Peyer's patch (tissue), 4 donors: Measurements from ENCODE around the gene RAD51D. TPM values are rescaled to one million over a fixed set of nuclear protein-coding genes. Genes with fewer than 3 reads are reported as not detected.
"Not testable (repeated sequence)": the region's sequence is repeated elsewhere in the genome, so short reads cannot be mapped to it uniquely, and the experiment has no call there.

ENCODE experiments used
- DNase-seq, 3 donors: peaks; one replicate each; pipeline ENCODE4 v3.0.0-alpha.2; 2017 to 2019
- H3K27ac ChIP-seq, 4 donors: fragments of 200-600 bp; sonication (generic); one replicate each; pipeline ENCODE4 v1.5.1; 2016 to 2019
- H3K27me3 ChIP-seq, 2 donors: fragments of 200-600 bp; sonication (generic); one replicate each; pipeline ENCODE4 v1.5.1; 2019
- H3K36me3 ChIP-seq, 3 donors: fragments of 200-600 bp; sonication (generic); one replicate each; pipeline ENCODE4 v1.5.1; 2016 to 2019
- H3K4me1 ChIP-seq, 4 donors: fragments of 200-600 bp; sonication (generic); one replicate each; pipeline ENCODE4 v1.5.1; 2016 to 2019
- H3K4me3 ChIP-seq, 4 donors: fragments of 200-600 bp; sonication (generic); 1 replicate in 3 of 4; 2 replicates in 1 of 4; pipeline ENCODE4 v1.5.1; 2016 to 2019; ENCODE audit warnings: mild to moderate bottlenecking in 1 of 4
- H3K9me3 ChIP-seq, 4 donors: fragments of 200-600 bp; sonication (generic); one replicate each; pipeline ENCODE4 v1.5.1; 2016 to 2019; ENCODE audit warnings: mild to moderate bottlenecking in 1 of 4
- POLR2A ChIP-seq, 2 donors: fragments of 450-650 bp; IDR thresholded peaks; one replicate each; pipeline ENCODE4 v1.5.1; 2017; ENCODE audit warnings: antibody characterized with exemption in 2 of 2, mild to moderate bottlenecking in 2 of 2, moderate library complexity in 2 of 2
- small RNA-seq, 2 donors: library from RNA; depleted of rRNA; stranded (forward); fragments of <200 nt; gene quantifications; one replicate each; pipeline ENCODE3, GENCODE V24; 2016
- total RNA-seq, 4 donors: library from RNA; depleted of rRNA; stranded (reverse); fragments of >200 nt; gene quantifications; one replicate each; pipeline ENCODE4 v1.1.0, GENCODE V29; 2016
- TF ChIP-seq, protein P1 (sequence below), 6 experiments: fragments of 450-650 bp in 4 of 6; fragments of 200-600 bp in 2 of 6; sonication (generic) in 1 of 6; IDR thresholded peaks; one replicate each; pipeline ENCODE4 v1.5.1; 2017 to 2019; ENCODE audit warnings: antibody characterized with exemption in 6 of 6, mild to moderate bottlenecking in 3 of 6, moderate library complexity in 1 of 6

The RAD51D gene
- total RNA-seq, 4 donors from 2014 or later, result 6.3 to 18.2 (median 14.7) TPM

DNA sequence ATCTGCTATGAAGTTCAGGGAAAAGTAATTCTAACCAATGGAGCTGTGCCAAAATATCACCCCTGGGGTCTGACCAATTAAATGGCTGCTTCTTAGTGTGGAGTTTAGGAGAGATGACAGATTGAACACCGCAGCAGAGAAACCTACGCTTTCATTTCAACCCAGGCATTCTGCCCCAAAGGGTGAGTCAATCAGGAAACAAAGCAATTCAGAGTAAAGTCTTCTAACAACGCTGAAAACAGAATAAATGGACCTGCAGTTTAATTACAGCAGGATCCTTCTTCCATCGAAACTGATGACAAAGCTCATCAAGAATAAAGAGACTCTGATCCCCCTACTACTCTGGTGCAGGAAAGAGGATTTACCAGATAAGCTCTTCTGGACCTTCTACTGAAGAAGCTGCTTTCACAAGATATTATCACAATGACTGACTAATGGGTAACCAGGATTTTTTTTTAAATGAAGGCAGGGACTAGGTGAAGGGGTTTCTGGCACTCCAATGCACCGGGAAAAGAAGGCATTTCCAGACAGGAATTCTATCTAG lies 72.8 kb downstream of the RAD51D start:
- Histone ChIP-seq H3K27me3 (no peaks in the 10 kb centered on the region), H3K27ac (peak overlapping the region; percentile 55 to 74 (median 56)), H3K36me3 (no peaks in the 10 kb centered on the region), H3K4me3 (peak overlapping the region in 2 of 4 donors; percentile 3 to 5), H3K4me1 (peaks cover 5 to 34% (median 19%) of the 10 kb centered on the region in 4 donors), H3K9me3 (no peaks in the 10 kb centered on the region)
- no peak for TF ChIP-seq POLR2A (IDR thresholded peaks at IDR 0.05)
- TF ChIP-seq, protein P1, sequence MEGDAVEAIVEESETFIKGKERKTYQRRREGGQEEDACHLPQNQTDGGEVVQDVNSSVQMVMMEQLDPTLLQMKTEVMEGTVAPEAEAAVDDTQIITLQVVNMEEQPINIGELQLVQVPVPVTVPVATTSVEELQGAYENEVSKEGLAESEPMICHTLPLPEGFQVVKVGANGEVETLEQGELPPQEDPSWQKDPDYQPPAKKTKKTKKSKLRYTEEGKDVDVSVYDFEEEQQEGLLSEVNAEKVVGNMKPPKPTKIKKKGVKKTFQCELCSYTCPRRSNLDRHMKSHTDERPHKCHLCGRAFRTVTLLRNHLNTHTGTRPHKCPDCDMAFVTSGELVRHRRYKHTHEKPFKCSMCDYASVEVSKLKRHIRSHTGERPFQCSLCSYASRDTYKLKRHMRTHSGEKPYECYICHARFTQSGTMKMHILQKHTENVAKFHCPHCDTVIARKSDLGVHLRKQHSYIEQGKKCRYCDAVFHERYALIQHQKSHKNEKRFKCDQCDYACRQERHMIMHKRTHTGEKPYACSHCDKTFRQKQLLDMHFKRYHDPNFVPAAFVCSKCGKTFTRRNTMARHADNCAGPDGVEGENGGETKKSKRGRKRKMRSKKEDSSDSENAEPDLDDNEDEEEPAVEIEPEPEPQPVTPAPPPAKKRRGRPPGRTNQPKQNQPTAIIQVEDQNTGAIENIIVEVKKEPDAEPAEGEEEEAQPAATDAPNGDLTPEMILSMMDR (IDR thresholded peaks at IDR 0.05), result no peak
- peak in 1 of 3 donors; percentile 33 for DNase-seq

DNA sequence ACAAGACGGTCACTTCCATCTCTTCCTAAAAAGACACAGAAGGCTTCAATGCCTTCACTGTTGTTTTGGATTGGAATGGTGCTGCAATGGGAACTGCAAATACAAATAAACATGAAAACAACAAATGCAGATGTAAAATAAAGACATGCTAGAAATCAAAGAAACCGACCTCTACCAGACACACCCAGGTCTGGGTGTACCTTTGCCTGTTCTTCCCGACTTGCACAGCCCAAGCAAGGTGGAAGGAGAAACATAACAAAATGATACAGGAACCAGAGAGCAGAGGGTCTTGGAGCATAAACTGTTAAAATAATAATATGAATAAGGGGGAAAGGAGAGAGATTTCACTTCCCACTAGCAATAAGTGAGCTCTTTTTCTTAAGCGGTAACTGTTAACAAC lies 73.4 kb downstream of the RAD51D start:
- no peaks in the 10 kb centered on the region for H3K27me3 ChIP-seq
- no peak for DNase-seq
- no peaks in the 10 kb centered on the region for H3K9me3 ChIP-seq
- peak overlapping the region in 1 of 4 donors; percentile 5 for H3K4me3 ChIP-seq
- peak overlapping the region; percentile 55 to 74 (median 56) for H3K27ac ChIP-seq
- H3K4me1 ChIP-seq, result peaks cover 5 to 28% (median 16%) of the 10 kb centered on the region in 4 donors
- TF ChIP-seq, protein P1 (IDR thresholded peaks at IDR 0.05), result no peak
- TF ChIP-seq POLR2A (IDR thresholded peaks at IDR 0.05), result no peak
- H3K36me3 ChIP-seq, result no peaks in the 10 kb centered on the region

DNA sequence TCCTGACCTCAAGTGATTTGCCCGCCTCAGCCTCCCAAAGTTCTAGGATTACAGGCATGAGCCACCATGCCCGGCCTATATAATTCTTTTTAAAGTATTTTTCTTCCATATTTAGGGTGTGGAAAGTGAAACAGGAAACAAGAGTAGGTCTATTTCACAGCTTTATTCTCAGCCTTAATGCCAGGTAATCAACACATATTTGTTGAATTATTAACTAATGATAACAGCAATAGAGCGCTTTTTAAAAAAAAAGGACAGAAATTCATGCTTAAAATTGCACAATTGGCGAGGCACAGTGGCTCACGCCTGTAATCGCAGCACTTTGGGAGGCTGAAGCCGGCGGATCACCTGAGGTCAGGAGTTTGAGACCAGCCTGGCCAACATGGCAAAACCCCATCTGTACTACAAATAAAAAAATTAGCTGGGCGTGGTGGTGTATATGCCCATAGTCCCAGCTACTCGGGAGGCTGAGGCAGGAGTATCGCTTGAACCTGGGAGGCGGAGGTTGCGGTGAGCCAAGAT lies 74.1 kb downstream of the RAD51D start:
- H3K9me3 ChIP-seq, DNase-seq, H3K36me3 ChIP-seq, H3K27me3 ChIP-seq: not testable (repeated sequence)
- peak overlapping the region in 2 of 4 donors; percentile 8 to 32 for H3K4me3 ChIP-seq
- peaks cover 0 to 21% (median 13%) of the 10 kb centered on the region in 4 donors for H3K4me1 ChIP-seq
- H3K27ac ChIP-seq, result peak overlapping the region; percentile 55 to 79 (median 56)

DNA sequence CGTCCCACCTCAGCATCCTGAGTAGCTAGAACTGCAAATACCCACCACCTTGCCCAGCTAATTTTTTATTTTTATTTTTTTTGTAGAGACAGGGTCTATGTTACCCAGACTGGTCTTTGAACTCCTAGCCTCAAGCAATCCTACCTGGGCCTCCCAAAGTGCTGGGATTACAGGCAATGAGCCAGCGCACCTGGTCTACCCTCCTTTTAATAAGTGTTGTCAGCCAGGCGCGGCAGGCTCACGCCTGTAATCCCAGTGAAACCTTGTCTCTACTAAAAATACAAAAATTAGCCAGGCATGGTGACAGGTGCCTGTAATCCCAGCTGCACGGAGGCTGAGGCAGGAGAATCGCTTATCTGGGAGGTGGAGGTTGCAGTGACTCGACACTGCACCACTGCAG lies 75.5 kb downstream of the RAD51D start:
- TF ChIP-seq POLR2A (IDR thresholded peaks at IDR 0.05), result no peak
- TF ChIP-seq, protein P1 (IDR thresholded peaks at IDR 0.05), result no peak
- Histone ChIP-seq H3K9me3 (no peaks in the 10 kb centered on the region), H3K4me1 (peaks cover 0 to 15% (median 6%) of the 10 kb centered on the region in 4 donors), H3K27me3 (no peaks in the 10 kb centered on the region), H3K27ac (peak overlapping the region in 3 of 4 donors; percentile 55 to 79 (median 56)), H3K36me3 (no peaks in the 10 kb centered on the region), H3K4me3 (no peak overlapping the region)
- no peak for DNase-seq

Small RNA genes lying within 50 kb of the gene (small RNA-seq; reads per million reads assigned to genes)
- gene AC004223.1 (0 reads per million in 2 donors), gene RNU6-840P (0 reads per million in 2 donors)

Other genes with a start within 250 kb of the RAD51D start
- gene CCT6B, start 158.4 kb downstream of the RAD51D start, total RNA-seq, result 1 to 10 TPM in 1 of 4 donors, under 1 TPM in 2, not detected in 1; 0.94 to 5.0 (median 0.95) TPM
- gene ZNF830, start 158.3 kb downstream of the RAD51D start, total RNA-seq, result 10 to 100 TPM in 3 of 4 donors, 1 to 10 TPM in 1; 9.4 to 19.8 (median 11.3) TPM
- 10 to 100 TPM; 19.6 to 82.5 (median 36.3) TPM for gene LIG3, start 139.3 kb downstream of the RAD51D start, total RNA-seq
- gene RFFL, start 56.2 kb downstream of the RAD51D start, total RNA-seq, result 10 to 100 TPM; 33.0 to 76.7 (median 43.0) TPM
- not detected for gene FNDC8, start 1.8 kb upstream of the RAD51D start, total RNA-seq
- 10 to 100 TPM in 1 of 4 donors, 1 to 10 TPM in 3; 5.1 to 11.7 (median 8.3) TPM for gene NLE1, start 22.4 kb upstream of the RAD51D start, total RNA-seq
- gene UNC45B, start 28.0 kb upstream of the RAD51D start, total RNA-seq, result not detected
- not detected for gene SLC35G3, start 74.5 kb upstream of the RAD51D start, total RNA-seq
- 10 to 100 TPM in 2 of 4 donors, 1 to 10 TPM in 2; 6.8 to 35.5 (median 11.4) TPM for gene SLFN5, start 123.2 kb upstream of the RAD51D start, total RNA-seq